GM10248 (cell line): Measurements from ENCODE around the gene HIPK4.

Experiments used
- CTCF ChIA-PET: fragments of 300-600 bp; sonication (Branson Sonifier 250); formaldehyde crosslinking; extraction: SDS; loops from one replicate; lab custom pipeline; 2021; ENCODE audit warnings: antibody characterized with exemption; lab: Yijun Ruan, JAX
- POLR2A ChIA-PET: fragments of 350-650 bp; sonication (Branson Sonifier 250); formaldehyde crosslinking; extraction: SDS; loops from one replicate; lab custom pipeline; 2020; ENCODE audit warnings: antibody characterized with exemption; lab: Yijun Ruan, JAX
- DNase-seq: peaks from one replicate; pipeline ENCODE4 v3.0.0; 2012; ENCODE audit errors: extremely low spot score
- CTCF ChIP-seq: IDR thresholded peaks from 2 replicates; pipeline ENCODE4 v1.5.1; 2012; ENCODE audit warnings: mild to moderate bottlenecking, low read depth; ENCODE audit errors: extremely low read depth, missing control alignments, control extremely low read depth

Gene HIPK4

GRCh38 chr19:40387155-40387554 lies 2.8 kb downstream of the HIPK4 start:
- POLR2A ChIA-PET = interaction anchor here (0.9 kb wide), 1 partner anchor 9 kb away, joined by 3 read pairs; no protein-coding TSS in a partner anchor
- CTCF ChIA-PET = no interaction called here
- TF ChIP-seq CTCF = no peak
- no peak for DNase-seq

- ChIA-PET CTCF (no interaction called here), POLR2A (no interaction called here)
- TF ChIP-seq CTCF = no peak
- DNase-seq = no peak
These were observed 6.2 kb downstream of the HIPK4 start for GRCh38 chr19:40383668-40384248.

- TF ChIP-seq CTCF = no peak
- ChIA-PET POLR2A (no interaction called here), CTCF (interaction anchor here (1.0 kb wide), 1 partner anchor 76 kb away, joined by 3 read pairs; no protein-coding TSS in a partner anchor)
- no peak for DNase-seq
These were observed 8.7 kb downstream of the HIPK4 start for GRCh38 chr19:40381321-40381720.

GRCh38 chr19:40380199-40381037 lies 9.6 kb downstream of the HIPK4 start:
- ChIA-PET CTCF (interaction anchor here (0.9 to 1.4 kb wide), 5 partner anchors 9 to 76 kb away, joined by 3 to 5 read pairs (median 3); no protein-coding TSS in a partner anchor), POLR2A (interaction anchor here (0.8 kb wide), 1 partner anchor 40 kb away, joined by 3 read pairs; no protein-coding TSS in a partner anchor)
- TF ChIP-seq CTCF = no peak
- no peak for DNase-seq

- ChIA-PET POLR2A (interaction anchor here (0.5 to 0.8 kb wide), 2 partner anchors 31 to 41 kb away, joined by 3 read pairs; partner anchors contain the start of genes C19orf47 and PLD3), CTCF (interaction anchor here (0.9 to 1.4 kb wide), 4 partner anchors 8 to 75 kb away, joined by 3 to 5 read pairs (median 4); no protein-coding TSS in a partner anchor)
- DNase-seq = no peak
- no peak for TF ChIP-seq CTCF
These were observed 10.4 kb downstream of the HIPK4 start for GRCh38 chr19:40379446-40380198.

GRCh38 chr19:40378509-40378908 lies 11.5 kb downstream of the HIPK4 start:
- ChIA-PET CTCF (no interaction called here), POLR2A (no interaction called here)
- DNase-seq = no peak
- no peak for TF ChIP-seq CTCF
